Kidney (tissue), 14 donors: ENCODE measurements around the gene CYB561D1. TPM values are rescaled to one million over a fixed set of nuclear protein-coding genes. Genes with fewer than 3 reads are reported as not detected.
A peak's percentile ranks its signal among the peaks of the same experiment; 100 is the strongest.

Experiments used
- DNase-seq, 5 donors: peaks; one replicate each; pipeline ENCODE4 v3.0.0-alpha.2; 2013 to 2020
- FAIRE-seq: peaks from 2 replicates; lab custom pipeline; 2012; peaks lifted over from hg19 to GRCh38; lab: Jason Lieb, UNC
- H3K27ac ChIP-seq, 2 donors: one replicate each; pipeline ENCODE4 v1.7.0; 2013; ENCODE audit warnings: low read depth in 2 of 2, low read length in 2 of 2, inconsistent platforms in 1 of 2
- H3K27me3 ChIP-seq: one replicate; pipeline ENCODE4 v1.7.1; 2013; ENCODE audit warnings: low read length, inconsistent platforms; ENCODE audit not compliant: control insufficient read depth, insufficient read depth
- H3K36me3 ChIP-seq, 3 donors: one replicate each; pipeline versions ENCODE4 v1.7.0 to v1.7.1; 2013; ENCODE audit warnings: low read length in 3 of 3, control low read depth in 1 of 3, inconsistent platforms in 1 of 3; ENCODE audit not compliant: insufficient read depth in 3 of 3, control insufficient read depth in 2 of 3
- H3K4me1 ChIP-seq, 3 donors: one replicate each; pipeline versions ENCODE4 v1.7.0 to v1.7.1; 2013; ENCODE audit warnings: low read length in 3 of 3, inconsistent platforms in 1 of 3, low read depth in 1 of 3; ENCODE audit not compliant: control insufficient read depth in 2 of 3, insufficient read depth in 2 of 3
- H3K4me3 ChIP-seq, 3 donors: one replicate each; pipeline versions ENCODE4 v1.7.0 to v1.8.1; 2013; ENCODE audit warnings: low read length in 3 of 3, control low read depth in 1 of 3, inconsistent platforms in 1 of 3
- H3K9ac ChIP-seq, 3 donors: one replicate each; pipeline versions ENCODE4 v1.7.0 to v1.7.1; 2013; ENCODE audit warnings: low read length in 3 of 3, control low read depth in 1 of 3, inconsistent platforms in 1 of 3
- H3K9me3 ChIP-seq, 3 donors: one replicate each; pipeline versions ENCODE4 v1.7.0 to v1.7.1; 2013; ENCODE audit warnings: low read length in 3 of 3, control low read depth in 1 of 3, inconsistent platforms in 1 of 3; ENCODE audit not compliant: control insufficient read depth in 2 of 3, insufficient read depth in 1 of 3
- intact Hi-C: fragments of 100-400 bp; cut with DNase I; formaldehyde crosslinking; loops from one replicate; pipeline ENCODE4 v1.11.1; 2022
- polyA plus RNA-seq: library from polyadenylated mRNA; stranded (reverse); fragments of 350-450 nt; fragmentation: Illumina TruSeq; extraction: RNeasy Lipid Tissue Mini Kit (QIAGEN cat#74804); gene quantifications from one replicate; pipeline ENCODE4 v1.2.3, GENCODE V29; 2014; ENCODE audit warnings: low read depth, low replicate concordance; ENCODE audit not compliant: insufficient read depth
- total RNA-seq: library from RNA; stranded (reverse); fragmentation: NEBNext Ultra II Directional; extraction: Animal tissue kit (Norgen Biotek cat#: 25700); gene quantifications from one replicate; pipeline ENCODE4 v1.2.1, GENCODE V29; 2021
- TF ChIP-seq, protein P1 (sequence below): IDR thresholded peaks from 3 replicates; pipeline ENCODE4 v1.5.1; 2012; ENCODE audit warnings: mild to moderate bottlenecking, moderate library complexity, borderline replicate concordance; ENCODE audit not compliant: insufficient read depth; ENCODE audit errors: extremely low read depth
- donor health status: control.
- donor health status: control.
- donor health status: control.
- donor health status: control.
- donor health status: control.
- donor health status: DM: yes; HTN: yes; CAD: no.
- donor health status: Normal renal cell carcinoma (clear cell type).

Gene CYB561D1
- total and polyA plus RNA-seq, 2 donors from 2014 or later: 5.2 to 18.0 TPM

DNA sequence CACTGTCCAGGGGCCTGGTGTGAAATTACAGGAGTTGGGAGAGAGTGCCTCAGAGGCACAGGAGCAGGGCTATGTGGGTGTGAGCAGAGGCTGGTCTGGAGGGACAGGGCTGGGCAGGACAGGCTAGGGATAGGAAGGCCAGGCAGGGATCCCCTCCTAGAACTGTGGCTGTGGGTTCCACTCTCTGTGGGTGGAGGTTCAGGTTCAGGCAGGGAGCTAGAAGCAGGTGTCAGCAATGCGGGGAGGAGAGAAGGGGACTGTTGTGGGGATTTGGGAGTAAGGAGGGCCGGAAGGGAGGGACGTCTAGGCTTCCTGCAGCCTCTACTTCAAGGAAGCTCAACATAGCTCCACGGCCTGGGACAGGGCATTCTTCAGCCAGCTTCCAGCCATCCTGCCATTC, 37.5 kb downstream of the CYB561D1 start:
- Histone ChIP-seq H3K36me3 (no peaks in the 10 kb centered on the region), H3K9me3 (no peaks in the 10 kb centered on the region), H3K9ac (peak overlapping the region in 1 of 3 donors; percentile 0), H3K4me1 (peaks cover 0 to 4% (median 0%) of the 10 kb centered on the region in 3 donors), H3K4me3 (no peak overlapping the region), H3K27ac (no peak overlapping the region), H3K27me3 (no peaks in the 10 kb centered on the region)
- FAIRE-seq: no peak
- TF ChIP-seq, protein P1, sequence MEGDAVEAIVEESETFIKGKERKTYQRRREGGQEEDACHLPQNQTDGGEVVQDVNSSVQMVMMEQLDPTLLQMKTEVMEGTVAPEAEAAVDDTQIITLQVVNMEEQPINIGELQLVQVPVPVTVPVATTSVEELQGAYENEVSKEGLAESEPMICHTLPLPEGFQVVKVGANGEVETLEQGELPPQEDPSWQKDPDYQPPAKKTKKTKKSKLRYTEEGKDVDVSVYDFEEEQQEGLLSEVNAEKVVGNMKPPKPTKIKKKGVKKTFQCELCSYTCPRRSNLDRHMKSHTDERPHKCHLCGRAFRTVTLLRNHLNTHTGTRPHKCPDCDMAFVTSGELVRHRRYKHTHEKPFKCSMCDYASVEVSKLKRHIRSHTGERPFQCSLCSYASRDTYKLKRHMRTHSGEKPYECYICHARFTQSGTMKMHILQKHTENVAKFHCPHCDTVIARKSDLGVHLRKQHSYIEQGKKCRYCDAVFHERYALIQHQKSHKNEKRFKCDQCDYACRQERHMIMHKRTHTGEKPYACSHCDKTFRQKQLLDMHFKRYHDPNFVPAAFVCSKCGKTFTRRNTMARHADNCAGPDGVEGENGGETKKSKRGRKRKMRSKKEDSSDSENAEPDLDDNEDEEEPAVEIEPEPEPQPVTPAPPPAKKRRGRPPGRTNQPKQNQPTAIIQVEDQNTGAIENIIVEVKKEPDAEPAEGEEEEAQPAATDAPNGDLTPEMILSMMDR: no peak
- DNase-seq: peak in 1 of 5 donors; percentile 38
- intact Hi-C loops: loop anchor here (5.0 to 10.0 kb wide), 2 partner anchors 39 to 93 kb away; partner anchors contain the start of gene CYB561D1

DNA sequence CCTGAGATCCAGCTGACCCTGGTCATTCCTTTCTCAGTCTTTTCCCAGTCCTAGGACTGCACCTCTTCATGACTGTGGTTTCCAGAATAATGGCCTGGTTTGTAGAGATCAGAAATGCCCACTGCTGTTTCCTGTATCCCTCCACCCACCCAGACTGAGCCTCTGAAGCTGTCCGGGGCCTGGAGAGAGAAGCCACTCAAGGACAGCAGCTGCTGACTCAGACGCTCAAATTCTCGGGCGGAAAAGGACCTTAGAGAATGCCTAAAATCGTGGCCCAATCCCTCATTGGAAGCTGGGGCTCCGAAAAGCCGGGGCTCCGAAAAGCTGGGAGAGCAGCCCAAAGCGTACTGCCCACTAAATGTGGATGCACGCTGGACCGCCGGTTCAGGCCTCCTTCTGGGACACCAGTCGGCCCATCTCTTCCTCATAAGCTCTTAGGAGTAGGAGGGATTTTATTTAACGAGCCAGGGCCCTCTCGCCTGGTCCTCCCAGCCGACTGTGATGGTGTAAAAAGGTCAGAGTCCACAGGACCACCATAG, 38.0 kb downstream of the CYB561D1 start:
- TF ChIP-seq, protein P1: no peak
- peak overlapping the region in 1 of 3 donors; percentile 0 for H3K9ac ChIP-seq
- no peaks in the 10 kb centered on the region for H3K36me3 ChIP-seq
- H3K9me3 ChIP-seq: no peaks in the 10 kb centered on the region
- H3K4me3 ChIP-seq: no peak overlapping the region
- FAIRE-seq: no peak
- intact Hi-C loops: loop anchor here (5.0 to 10.0 kb wide), 2 partner anchors 40 to 93 kb away; partner anchors contain the start of gene CYB561D1
- DNase-seq: peak in 1 of 5 donors; percentile 79
- no peak overlapping the region for H3K27ac ChIP-seq
- no peaks in the 10 kb centered on the region for H3K27me3 ChIP-seq
- peaks cover 0 to 4% (median 0%) of the 10 kb centered on the region in 3 donors for H3K4me1 ChIP-seq

DNA sequence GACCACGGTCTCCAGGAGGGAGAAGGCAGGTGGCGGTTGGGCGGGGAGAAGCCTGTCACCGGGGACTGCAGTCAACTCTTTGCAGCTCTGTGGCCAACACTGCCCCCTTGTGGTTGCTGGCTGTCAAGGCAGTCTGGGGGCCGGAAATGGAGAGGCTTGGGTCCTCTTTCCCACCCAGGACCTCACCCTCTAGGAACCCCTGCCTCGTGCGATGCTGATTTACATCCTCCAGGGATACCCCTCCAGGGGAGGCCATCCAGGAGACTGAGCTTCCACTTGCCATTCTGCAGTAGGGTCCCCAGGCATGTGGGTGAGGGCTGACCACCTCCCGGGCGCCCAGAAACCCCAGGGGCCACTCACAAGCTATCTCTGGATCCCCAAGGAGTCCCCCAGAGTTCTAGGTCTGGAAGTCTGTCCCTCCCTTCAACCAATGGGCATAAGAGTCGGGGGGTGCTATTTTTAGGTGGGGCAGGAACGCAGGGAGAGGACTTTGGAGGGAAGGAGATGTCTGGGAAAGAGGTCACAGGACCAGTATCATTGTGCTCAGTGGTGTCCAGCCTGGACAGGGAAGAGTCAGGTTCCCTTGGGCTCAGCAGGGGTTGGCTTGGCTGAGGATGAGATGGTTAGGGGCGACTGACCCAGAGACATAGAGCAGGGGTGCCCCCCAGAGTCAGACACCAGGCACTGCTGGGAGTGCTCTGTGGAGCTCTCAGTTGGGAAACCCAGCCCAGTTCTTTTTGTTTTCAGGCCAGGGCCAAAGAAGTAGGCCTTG, 38.7 kb downstream of the CYB561D1 start:
- peaks cover 0 to 4% (median 0%) of the 10 kb centered on the region in 3 donors for H3K4me1 ChIP-seq
- no peak overlapping the region for H3K27ac ChIP-seq
- TF ChIP-seq, protein P1: peak; percentile 99
- peak; percentile 89 to 94 (median 91) for DNase-seq
- intact Hi-C loops: loop anchor here (5.0 to 10.0 kb wide), 2 partner anchors 40 to 92 kb away; partner anchors contain the start of gene CYB561D1
- H3K36me3 ChIP-seq: no peaks in the 10 kb centered on the region
- H3K4me3 ChIP-seq: peak overlapping the region in 1 of 3 donors; percentile 35
- peak overlapping the region in 1 of 3 donors; percentile 26 for H3K9ac ChIP-seq
- no peak for FAIRE-seq
- no peaks in the 10 kb centered on the region for H3K27me3 ChIP-seq
- H3K9me3 ChIP-seq: no peaks in the 10 kb centered on the region
